SU-DHL-6 (cell line): Measurements from ENCODE around the gene TADA3.

Experiments
- H2AFZ ChIP-seq: fragments of 200-600 bp; sonication (generic); 2 replicates; pipeline ENCODE4 v1.6.1; 2014; ENCODE audit warnings: low read depth, mild to moderate bottlenecking, moderate library complexity, mixed read lengths, antibody characterized with exemption, low read length; ENCODE audit not compliant: severe bottlenecking
- H3F3A ChIP-seq: fragments of 200-600 bp; shearing (Covaris generic); 2 replicates; pipeline ENCODE4 v1.6.0; 2016; ENCODE audit warnings: antibody characterized with exemption, mild to moderate bottlenecking; ENCODE audit not compliant: insufficient read depth
- H3K27ac ChIP-seq: fragments of 200-600 bp; sonication (generic); 2 replicates; pipeline ENCODE4 v1.5.1; 2016; ENCODE audit warnings: low read depth, mild to moderate bottlenecking, low read length, moderate library complexity, mixed read lengths
- H3K27me3 ChIP-seq: fragments of 200-600 bp; sonication (generic), shearing (Covaris generic); 2 replicates; pipeline ENCODE4 v1.6.0; 2014; ENCODE audit warnings: mild to moderate bottlenecking, low read length
- H3K36me3 ChIP-seq: fragments of 200-600 bp; sonication (generic); 2 replicates; pipeline ENCODE4 v1.6.1; 2014; ENCODE audit warnings: mild to moderate bottlenecking, low read length, mixed read lengths
- H3K4me2 ChIP-seq: fragments of 300-600, 200-600 bp; shearing (Covaris generic), sonication (generic); 2 replicates; pipeline ENCODE4 v1.6.0; 2014; ENCODE audit warnings: low read length, low read depth, mild to moderate bottlenecking; ENCODE audit not compliant: poor library complexity, severe bottlenecking
- H3K4me3 ChIP-seq: fragments of 200-600 bp; sonication (generic); 2 replicates; pipeline ENCODE4 v1.5.1; 2014; ENCODE audit warnings: antibody characterized with exemption, low read length, mild to moderate bottlenecking, mixed read lengths; ENCODE audit not compliant: insufficient read depth, poor library complexity, severe bottlenecking
- H3K79me2 ChIP-seq: fragments of 200-600 bp; sonication (generic); 2 replicates; pipeline ENCODE4 v1.6.1; 2014; ENCODE audit warnings: mild to moderate bottlenecking, low read length, moderate library complexity; ENCODE audit not compliant: insufficient read depth
- H3K9ac ChIP-seq: fragments of 200-600 bp; sonication (generic); 2 replicates; pipeline ENCODE4 v1.7.0; 2014; ENCODE audit warnings: mild to moderate bottlenecking, low read length
- H3K9me2 ChIP-seq: fragments of 200-600 bp; sonication (generic); replicated peaks from 2 replicates; pipeline ENCODE4 v1.6.1; 2014; ENCODE audit warnings: low read length; ENCODE audit not compliant: insufficient read depth
- H3K9me3 ChIP-seq: fragments of 200-600 bp; sonication (generic); 2 replicates; pipeline ENCODE4 v1.6.1; 2014; ENCODE audit warnings: low read length, mixed read lengths; ENCODE audit not compliant: insufficient read depth
- H4K20me1 ChIP-seq: fragments of 200-600 bp; sonication (generic); 2 replicates; pipeline ENCODE4 v1.6.1; 2014; ENCODE audit warnings: low read depth, mild to moderate bottlenecking, antibody characterized with exemption, low read length, moderate library complexity, mixed read lengths
- CTCF ChIP-seq: fragments of 200-600 bp; sonication (generic); IDR thresholded peaks from one replicate; pipeline ENCODE4 v1.5.1; 2017; ENCODE audit warnings: antibody characterized with exemption, mild to moderate bottlenecking, low read length, moderate library complexity; ENCODE audit not compliant: insufficient read depth, poor library complexity, severe bottlenecking
- EZH2phosphoT487 ChIP-seq: fragments of 200-600 bp; sonication (generic), shearing (Covaris generic); conservative IDR thresholded peaks from 2 replicates; pipeline ENCODE4 v1.6.1; 2018; ENCODE audit warnings: mild to moderate bottlenecking, antibody characterized with exemption, low read length, moderate library complexity, mixed read lengths

Gene TADA3

GRCh38 chr3:9769426-9770275, 22.6 kb downstream of the TADA3 start, which contains the start of gene CAMK1:
CAMK1 (minus strand) TSS chr3:9769947; CDS start chr3:9767749, 2,198 bp downstream.
- Histone ChIP-seq H3K4me2 (no peak within 1 kb of the TSS), H3F3A (0 out of 2 replicates have a peak, but pooled peaks cover 4% of the 10 kb centered on the region), H2AFZ (no peak within 1 kb of the TSS), H3K9me3 (no peaks in the 10 kb centered on the region), H3K9ac (no peak within 1 kb of the TSS), H3K9me2 (no peaks in the 10 kb centered on the region), H3K79me2 (no peaks in the 10 kb centered on the region), H4K20me1 (no peaks in the 10 kb centered on the region), H3K27ac (no peak within 1 kb of the TSS), H3K36me3 (no peaks in the 10 kb centered on the region), H3K4me3 (no peak within 1 kb of the TSS), H3K27me3 (no peaks in the 10 kb centered on the region)
- no peak for TF ChIP-seq CTCF
- TF ChIP-seq EZH2phosphoT487, result no peak

GRCh38 chr3:9769012-9769411, 23.3 kb downstream of the TADA3 start:
- H3K9me3 ChIP-seq, result no peaks in the 10 kb centered on the region
- no peaks in the 10 kb centered on the region for H3K9me2 ChIP-seq
- TF ChIP-seq EZH2phosphoT487 (no peak), CTCF (no peak)
- H3K9ac ChIP-seq, result no peak overlapping the region
- no peak overlapping the region for H3K4me2 ChIP-seq
- no peaks in the 10 kb centered on the region for H3K36me3 ChIP-seq
- H3K79me2 ChIP-seq, result no peaks in the 10 kb centered on the region
- H3K27ac ChIP-seq, result no peak overlapping the region
- H3K4me3 ChIP-seq, result no peak overlapping the region
- no peaks in the 10 kb centered on the region for H4K20me1 ChIP-seq
- no peaks in the 10 kb centered on the region for H3K27me3 ChIP-seq
- 0 out of 2 replicates have a peak, but pooled peaks cover 4% of the 10 kb centered on the region for H3F3A ChIP-seq
- no peak overlapping the region for H2AFZ ChIP-seq

GRCh38 chr3:9768141-9768775, 24.0 kb downstream of the TADA3 start:
- no peak for TF ChIP-seq CTCF
- TF ChIP-seq EZH2phosphoT487, result no peak
- no peak overlapping the region for H3K4me2 ChIP-seq
- no peaks in the 10 kb centered on the region for H3K79me2 ChIP-seq
- no peaks in the 10 kb centered on the region for H3K9me3 ChIP-seq
- H3K27me3 ChIP-seq, result no peaks in the 10 kb centered on the region
- no peaks in the 10 kb centered on the region for H4K20me1 ChIP-seq
- H3K27ac ChIP-seq, result no peak overlapping the region
- H3K4me3 ChIP-seq, result no peak overlapping the region
- no peak overlapping the region for H2AFZ ChIP-seq
- H3K9me2 ChIP-seq, result no peaks in the 10 kb centered on the region
- H3K9ac ChIP-seq, result no peak overlapping the region
- H3K36me3 ChIP-seq, result no peaks in the 10 kb centered on the region
- H3F3A ChIP-seq, result 0 out of 2 replicates have a peak, but pooled peaks cover 4% of the 10 kb centered on the region
